GM23248 (cell line): ENCODE data around the gene NF1.

Experiments used
- EZH2 ChIP-seq: fragments of 200-600 bp; sonication (generic); IDR thresholded peaks from 2 replicates; pipeline ENCODE4 v1.6.1; 2018; ENCODE audit warnings: antibody characterized with exemption, mild to moderate bottlenecking; ENCODE audit not compliant: insufficient read depth, poor library complexity, severe bottlenecking
- EZH2phosphoT487 ChIP-seq: fragments of 200-600 bp; sonication (generic); IDR thresholded peaks from 2 replicates; pipeline ENCODE4 v1.6.1; 2018; ENCODE audit warnings: antibody characterized with exemption, moderate library complexity, mild to moderate bottlenecking, low read depth; ENCODE audit not compliant: insufficient read depth

GRCh38 chr17:31386542-31387075 lies 291.8 kb downstream of the NF1 start:
- TF ChIP-seq EZH2, result no peak
- no peak for TF ChIP-seq EZH2phosphoT487
